GM21526 (cell line): ENCODE results near the gene RPA3.

ENCODE experiments used
- ATAC-seq: cut with Tn5 transposase; IDR thresholded peaks from one replicate; pipeline ENCODE4 v1.9.1; 2021; ENCODE audit warnings: moderate library complexity; ENCODE audit not compliant: unreplicated experiment, low FRiP score

The RPA3 gene

DNA sequence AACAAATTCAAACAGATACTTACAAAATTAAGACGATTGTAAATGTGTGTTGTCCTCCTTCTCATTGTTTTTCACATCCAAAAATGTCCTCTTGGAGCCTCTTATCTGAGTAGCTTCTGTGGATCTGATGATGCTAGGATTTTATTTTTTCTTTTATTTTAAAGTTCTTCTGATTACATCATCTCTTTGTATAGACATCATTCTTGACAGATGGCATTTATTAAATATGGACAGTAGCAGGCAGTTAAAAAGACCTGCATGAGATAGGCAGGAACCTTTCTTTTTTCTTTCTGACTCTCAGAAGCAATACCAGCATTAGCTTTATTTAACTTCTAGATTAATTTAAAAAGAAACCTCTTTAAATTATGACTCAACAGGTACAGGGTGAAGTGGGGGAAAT lies at the start of gene RPA3:
Gene RPA3 (minus strand): TSS at position 116 of the 400 bp plus-strand sequence. CDS start 78,189 bp downstream, outside the sequence.
- no peak for ATAC-seq

DNA sequence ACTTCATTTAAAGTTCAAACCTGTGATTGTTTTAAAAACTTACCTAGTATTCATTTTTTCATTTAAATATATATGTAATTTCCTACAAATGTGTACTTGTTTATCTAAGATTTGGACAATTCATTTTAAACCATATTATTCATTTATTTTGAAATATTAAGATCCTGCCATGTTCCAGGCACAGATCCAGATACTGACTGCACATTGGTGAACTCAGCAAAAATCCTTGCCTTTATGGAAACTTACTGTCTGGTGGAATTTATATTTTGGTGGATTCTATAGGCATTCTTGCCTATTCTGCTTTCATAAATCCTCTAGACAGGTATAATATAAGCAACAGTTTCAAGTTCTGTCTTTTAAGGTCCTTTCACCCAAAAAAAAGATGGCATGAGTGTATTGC lies 48.3 kb upstream of the RPA3 start:
- no peak for ATAC-seq

DNA sequence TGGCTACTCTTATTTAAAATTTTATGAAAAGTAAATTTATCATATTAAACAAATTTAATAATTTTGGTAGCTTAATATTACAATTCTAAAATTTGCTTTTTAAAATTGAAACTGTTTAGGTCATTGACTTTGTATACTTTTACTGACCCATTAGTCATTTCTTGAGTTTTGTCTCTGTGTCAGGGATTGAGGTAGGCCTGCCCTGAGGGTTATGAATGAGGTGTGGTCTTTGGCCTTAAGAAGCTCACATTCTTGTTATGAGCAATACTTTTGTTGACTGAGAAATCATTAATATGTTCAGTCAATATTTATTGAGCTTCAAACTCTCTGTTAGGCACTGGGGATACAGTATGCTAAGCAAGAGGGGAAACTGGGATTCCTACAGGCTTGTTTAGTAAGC lies 47.0 kb upstream of the RPA3 start:
- ATAC-seq, result peak; percentile 48

GRCh38 chr7:7764520-7765396 lies 46.4 kb upstream of the RPA3 start:
- no peak for ATAC-seq

DNA sequence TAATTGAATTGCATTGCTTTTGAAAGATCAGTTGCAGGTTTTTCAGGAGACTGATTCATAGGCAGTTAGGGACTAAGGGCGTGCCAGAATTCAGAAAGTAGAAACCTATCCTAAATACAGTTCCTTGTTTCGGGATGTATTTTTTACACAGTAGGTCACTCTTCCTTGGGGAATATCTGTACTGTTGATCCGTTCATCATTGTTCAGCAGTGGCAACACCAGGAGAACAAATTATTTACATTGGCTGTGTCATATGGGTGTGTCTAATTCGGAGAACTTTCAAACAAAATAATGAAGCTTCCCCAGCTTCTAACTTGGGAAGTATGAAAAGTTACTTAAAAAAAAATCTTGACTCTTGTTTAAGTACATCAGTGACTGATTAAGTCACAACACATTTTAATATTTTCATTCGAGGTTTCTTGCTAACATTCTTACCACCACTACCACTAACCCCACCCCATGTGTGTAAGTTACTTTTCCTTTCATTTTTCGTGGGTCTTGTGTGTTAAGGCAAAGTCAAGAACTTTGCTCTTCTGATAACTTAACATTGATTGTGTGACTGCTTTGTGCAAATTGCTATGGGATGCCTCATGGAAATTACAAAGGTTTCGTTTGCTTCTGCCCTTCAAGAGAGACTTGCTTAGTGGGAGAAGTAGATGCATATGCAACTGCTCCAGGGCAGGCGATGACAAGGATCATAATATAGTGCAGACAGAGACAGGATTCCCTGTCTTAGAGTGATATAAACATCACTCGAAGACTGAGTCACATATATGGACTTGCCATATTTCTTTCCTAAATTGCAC lies 43.8 kb upstream of the RPA3 start:
- ATAC-seq, result peak; percentile 59

GRCh38 chr7:7761340-7761973 lies 43.0 kb upstream of the RPA3 start:
- ATAC-seq, result peak; percentile 35

DNA sequence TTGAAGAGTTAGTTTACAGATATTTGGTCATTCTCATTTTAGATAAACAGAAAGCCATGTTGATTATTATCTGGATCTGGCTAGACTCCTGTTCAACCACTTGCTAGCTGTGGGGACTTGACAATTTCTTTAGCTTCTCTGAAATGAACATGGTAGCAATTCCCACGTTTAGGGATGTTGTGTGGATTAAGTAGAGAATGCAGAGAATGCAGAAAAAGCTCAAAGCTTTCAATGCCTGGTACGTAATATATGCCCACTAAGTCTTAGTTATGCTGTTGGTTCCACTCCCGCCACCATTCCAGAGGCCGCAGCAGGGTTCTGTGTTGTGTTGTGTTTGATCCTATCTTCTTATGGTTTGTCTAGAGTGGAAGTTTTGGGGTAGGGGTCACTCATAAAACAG lies 39.2 kb upstream of the RPA3 start:
- ATAC-seq, result no peak

GRCh38 chr7:7756577-7756976 lies 38.2 kb upstream of the RPA3 start:
- ATAC-seq, result no peak

- no peak for ATAC-seq
These were observed 33.1 kb upstream of the RPA3 start for GRCh38 chr7:7751243-7752092.

GRCh38 chr7:7750571-7751242 lies 32.3 kb upstream of the RPA3 start:
- ATAC-seq, result no peak

- no peak for ATAC-seq
These were observed 28.1 kb upstream of the RPA3 start for GRCh38 chr7:7746458-7746857.

GRCh38 chr7:7745966-7746365 lies 27.6 kb upstream of the RPA3 start:
- ATAC-seq, result no peak

DNA sequence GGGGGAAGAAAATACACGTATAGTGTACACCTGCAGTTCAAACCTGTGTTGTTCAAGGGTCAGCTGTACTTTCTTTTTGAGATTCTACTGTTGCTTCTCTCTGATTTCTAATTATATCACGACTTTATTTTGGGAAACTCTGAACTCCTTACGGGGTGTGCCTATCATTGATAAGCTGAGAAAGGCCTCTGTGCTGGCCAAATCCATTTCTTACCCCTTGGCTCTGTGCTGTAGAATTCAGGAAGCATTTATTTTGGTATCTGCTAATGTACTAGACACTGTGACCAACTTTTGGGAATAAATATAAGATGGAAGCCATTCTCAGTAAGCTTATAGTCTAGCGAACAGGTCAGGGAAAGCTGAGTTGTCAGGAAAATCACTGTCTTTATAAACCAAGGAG lies 26.9 kb upstream of the RPA3 start:
- ATAC-seq, result no peak

DNA sequence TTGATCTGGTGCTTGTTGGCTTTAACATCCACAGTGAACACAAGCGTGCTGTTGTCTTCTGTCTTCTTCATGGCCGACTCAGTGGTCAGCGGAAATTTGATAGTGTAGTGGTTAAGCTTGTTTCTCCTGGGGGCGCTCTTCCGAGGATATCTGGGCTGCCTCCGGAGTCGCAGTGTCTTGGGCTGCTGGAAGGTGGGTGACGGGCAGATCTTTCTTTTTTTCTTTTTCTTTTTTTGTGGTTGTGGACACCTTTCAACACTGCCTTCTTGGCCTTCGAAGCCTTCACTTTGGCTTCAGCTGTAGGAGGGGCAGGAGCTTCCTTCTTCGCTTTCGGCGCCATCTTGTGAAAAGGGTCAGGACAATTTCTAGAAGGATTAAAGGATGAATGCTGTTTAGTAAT lies 23.8 kb upstream of the RPA3 start:
- no peak for ATAC-seq

GRCh38 chr7:7740037-7740355 lies 21.6 kb upstream of the RPA3 start:
- no peak for ATAC-seq

GRCh38 chr7:7739204-7740036 lies 21.0 kb upstream of the RPA3 start:
- ATAC-seq, result no peak

DNA sequence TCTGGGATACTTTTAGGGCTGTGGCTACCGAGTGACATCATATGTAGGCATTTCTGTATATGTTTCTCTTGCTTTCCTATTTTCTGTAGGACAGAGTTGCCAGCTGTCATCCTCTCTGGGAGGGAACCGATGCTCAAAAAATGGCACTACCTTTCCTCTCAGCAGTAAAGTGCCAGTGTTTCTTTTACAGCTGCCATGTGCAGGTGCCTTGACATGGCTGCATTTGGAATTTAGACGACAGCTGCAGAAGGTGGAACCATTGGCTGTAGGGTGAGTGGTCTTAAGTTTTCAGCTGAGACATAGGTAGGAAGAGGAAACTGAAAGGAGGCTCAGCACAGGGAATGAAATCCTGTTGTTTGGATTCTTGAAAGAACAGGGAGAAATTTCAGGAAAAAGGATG lies 20.2 kb upstream of the RPA3 start:
- ATAC-seq, result no peak

DNA sequence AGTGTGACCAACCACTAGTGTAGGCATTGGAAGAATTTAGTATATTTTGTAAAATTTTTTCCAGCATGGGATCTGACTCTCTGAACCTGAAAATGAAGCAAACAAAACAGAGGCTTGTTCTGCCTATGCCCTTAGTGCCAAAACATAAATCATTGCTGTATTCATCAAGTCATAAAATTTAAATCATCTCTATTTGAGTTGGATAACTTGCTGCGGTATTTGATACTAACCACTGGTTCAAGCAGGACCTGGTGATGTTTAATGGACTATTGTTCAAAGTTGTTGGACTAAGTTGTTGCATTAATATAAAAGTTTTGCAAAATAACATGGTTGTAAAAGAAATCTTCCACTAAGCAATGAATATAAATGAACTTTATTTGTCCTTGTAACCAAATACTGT lies 19.8 kb upstream of the RPA3 start:
- ATAC-seq, result no peak

DNA sequence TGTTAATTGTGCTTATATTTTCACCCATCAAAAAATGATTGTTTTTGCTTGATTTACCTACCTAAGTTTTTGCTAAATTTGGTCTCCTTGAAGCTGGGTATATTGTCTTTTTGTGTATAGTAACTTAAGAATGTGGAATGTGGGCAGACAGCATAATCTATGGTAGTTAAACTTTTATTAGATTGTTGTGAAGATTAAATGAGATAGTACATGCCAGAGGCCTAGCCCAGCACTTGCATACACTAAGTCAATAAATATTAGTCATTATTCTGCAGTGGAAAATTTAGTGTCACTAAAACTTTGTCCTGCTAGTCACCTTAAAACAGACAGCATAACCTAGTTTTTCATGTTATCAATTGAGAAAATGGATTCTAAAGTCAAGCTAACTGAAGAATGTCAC lies 19.3 kb upstream of the RPA3 start:
- ATAC-seq, result no peak
